IMR-90 (cell line): ENCODE data around the gene RXRG. TPM values are rescaled to one million over a fixed set of nuclear protein-coding genes. Genes with fewer than 3 reads are reported as not detected.

ENCODE experiments used
- ATAC-seq: fragments of 200-7000 bp; cut with Tn5 transposase; 2 replicates; pipeline ENCODE4 v1.9.1; 2020; ENCODE audit warnings: low read depth, mild to moderate bottlenecking, moderate library complexity
- BruUV-seq: library from RNA; stranded (reverse); fragments of 400-500 nt; replicated peaks from 2 replicates; lab custom pipeline; 2021; lab: Mats Ljungman, UMichigan
- CTCF ChIA-PET: fragments of 300-600 bp; formaldehyde crosslinking; extraction: SDS; loops from one replicate; lab custom pipeline; 2021; ENCODE audit warnings: antibody characterized with exemption; lab: Yijun Ruan, JAX
- POLR2A ChIA-PET: fragments of 300-600 bp; sonication (Branson Sonifier 250); formaldehyde crosslinking; loops from one replicate; lab custom pipeline; 2022; ENCODE audit warnings: antibody characterized with exemption; ENCODE audit not compliant: unreplicated experiment; lab: Charles Lee
- DNase-seq: peaks from one replicate; pipeline ENCODE4 v3.0.0; 2013
- H2AFZ ChIP-seq: replicated peaks from 2 replicates; pipeline ENCODE3; 2013; ENCODE audit warnings: low read length, mild to moderate bottlenecking; ENCODE audit not compliant: poor library complexity
- H2AK5ac ChIP-seq: 2 replicates; pipeline ENCODE4 v1.6.1; 2013; ENCODE audit warnings: low read depth, low read length, inconsistent platforms
- H2AK9ac ChIP-seq: replicated peaks from 2 replicates; pipeline ENCODE3; 2013; ENCODE audit warnings: mild to moderate bottlenecking, low read depth, low read length, moderate library complexity; ENCODE audit not compliant: poor library complexity
- H2BK120ac ChIP-seq: 2 replicates; pipeline ENCODE4 v1.6.1; 2013; ENCODE audit warnings: low read depth, low read length, inconsistent platforms
- H2BK15ac ChIP-seq: 3 replicates; pipeline ENCODE4 v1.6.1; 2013; ENCODE audit warnings: low read depth, low read length, inconsistent platforms
- H2BK20ac ChIP-seq: 2 replicates; pipeline ENCODE4 v1.6.1; 2013; ENCODE audit warnings: low read depth, mild to moderate bottlenecking, inconsistent platforms, low read length, moderate library complexity
- H2BK5ac ChIP-seq: 2 replicates; pipeline ENCODE4 v1.6.1; 2013; ENCODE audit warnings: mild to moderate bottlenecking, low read depth, low read length, inconsistent platforms; ENCODE audit not compliant: poor library complexity, severe bottlenecking
- H3K14ac ChIP-seq: replicated peaks from 2 replicates; pipeline ENCODE4 v1.6.1; 2013; ENCODE audit warnings: low read depth, low read length, inconsistent platforms
- H3K18ac ChIP-seq: 2 replicates; pipeline ENCODE4 v1.6.1; 2013; ENCODE audit warnings: low read depth, low read length, control low read depth
- H3K23ac ChIP-seq: 2 replicates; pipeline ENCODE4 v1.6.1; 2013; ENCODE audit warnings: low read depth, low read length, inconsistent platforms
- H3K27ac ChIP-seq: 2 replicates; pipeline ENCODE4 v1.5.1; 2013; ENCODE audit warnings: mild to moderate bottlenecking, control low read depth, low read length; ENCODE audit not compliant: insufficient read depth
- H3K27me3 ChIP-seq: 2 replicates; pipeline ENCODE4 v1.6.1; 2013; ENCODE audit warnings: low read length; ENCODE audit not compliant: control insufficient read depth, insufficient read depth
- H3K36me3 ChIP-seq: 2 replicates; pipeline ENCODE4 v1.6.1; 2013; ENCODE audit warnings: low read length, mixed read lengths; ENCODE audit not compliant: control insufficient read depth, insufficient read depth
- H3K4ac ChIP-seq: 2 replicates; pipeline ENCODE4 v1.6.1; 2013; ENCODE audit warnings: low read depth, low read length, inconsistent platforms
- H3K4me1 ChIP-seq: 2 replicates; pipeline ENCODE4 v1.6.1; 2013; ENCODE audit warnings: low read length, mixed read lengths; ENCODE audit not compliant: control insufficient read depth, insufficient read depth
- H3K4me2 ChIP-seq: 2 replicates; pipeline ENCODE4 v1.6.1; 2013; ENCODE audit warnings: low read depth, mild to moderate bottlenecking, control low read depth, low read length, moderate library complexity
- H3K4me3 ChIP-seq: 2 replicates; pipeline ENCODE4 v1.5.1; 2013; ENCODE audit warnings: low read depth, mild to moderate bottlenecking, control low read depth, low read length, moderate library complexity; ENCODE audit not compliant: insufficient read depth
- H3K56ac ChIP-seq: 2 replicates; pipeline ENCODE4 v1.6.1; 2013; ENCODE audit warnings: low read length, inconsistent platforms; ENCODE audit not compliant: insufficient read depth; ENCODE audit errors: extremely low read depth
- H3K79me1 ChIP-seq, 2 experiments: 2 replicates each; pipeline ENCODE4 v1.6.1; 2013; ENCODE audit warnings: low read length in 2 of 2, inconsistent platforms in 1 of 2, low read depth in 1 of 2
- H3K9ac ChIP-seq: 2 replicates; pipeline ENCODE4 v1.6.1; 2013; ENCODE audit warnings: low read depth, low read length, control low read depth
- H3K9me1 ChIP-seq: 2 replicates; pipeline ENCODE4 v1.6.1; 2013; ENCODE audit warnings: low read length, inconsistent platforms; ENCODE audit not compliant: insufficient read depth
- H3K9me3 ChIP-seq: 2 replicates; pipeline ENCODE4 v1.6.1; 2013; ENCODE audit warnings: low read length; ENCODE audit not compliant: control insufficient read depth, insufficient read depth
- H4K20me1 ChIP-seq: 2 replicates; pipeline ENCODE4 v1.6.1; 2013; ENCODE audit warnings: low read length, inconsistent platforms; ENCODE audit not compliant: insufficient read depth
- H4K5ac ChIP-seq: 2 replicates; pipeline ENCODE4 v1.6.1; 2013; ENCODE audit warnings: mild to moderate bottlenecking, low read depth, low read length, control low read depth
- H4K8ac ChIP-seq, 2 experiments: 2 replicates each; pipeline ENCODE4 v1.6.1; 2013; ENCODE audit warnings: low read depth in 2 of 2, low read length in 2 of 2, control low read depth in 1 of 2, inconsistent platforms in 1 of 2
- H4K91ac ChIP-seq: 2 replicates; pipeline ENCODE4 v1.6.1; 2013; ENCODE audit warnings: low read depth, low read length, inconsistent platforms; ENCODE audit not compliant: insufficient read depth
- BHLHE40 ChIP-seq: fragments of 150-350 bp; IDR thresholded peaks from 2 replicates; pipeline ENCODE4 v1.6.1; 2016; ENCODE audit warnings: mild to moderate bottlenecking, low read depth, low read length
- CEBPB ChIP-seq: IDR thresholded peaks from 2 replicates; pipeline ENCODE4 v1.6.1; 2012; ENCODE audit warnings: low read depth, low read length, improper control_type of control experiment
- CHD1 ChIP-seq: IDR thresholded peaks from 2 replicates; pipeline ENCODE4 v1.6.1; 2012; ENCODE audit warnings: low read depth, low read length, improper control_type of control experiment
- FOS ChIP-seq: fragments of 150-350 bp; IDR thresholded peaks from 2 replicates; pipeline ENCODE4 v1.6.1; 2016; ENCODE audit warnings: low read depth, low read length
- MAFK ChIP-seq: IDR thresholded peaks from 2 replicates; pipeline ENCODE4 v1.6.1; 2012; ENCODE audit warnings: low read depth, low read length, improper control_type of control experiment
- MXI1 ChIP-seq: IDR thresholded peaks from 2 replicates; pipeline ENCODE4 v1.6.1; 2012; ENCODE audit warnings: low read depth, mild to moderate bottlenecking, low read length, moderate library complexity, borderline replicate concordance
- NFE2L2 ChIP-seq: fragments of 150-350 bp; IDR thresholded peaks from 2 replicates; pipeline ENCODE4 v1.6.1; 2016; ENCODE audit warnings: low read depth, mild to moderate bottlenecking, low read length
- RAD21 ChIP-seq: IDR thresholded peaks from 2 replicates; pipeline ENCODE4 v1.6.1; 2012; ENCODE audit warnings: low read length, improper control_type of control experiment
- SMC3 ChIP-seq: fragments of 150-350 bp; IDR thresholded peaks from 2 replicates; pipeline ENCODE4 v1.6.1; 2016; ENCODE audit warnings: low read depth, mild to moderate bottlenecking, antibody characterized with exemption, low read length, moderate library complexity
- USF2 ChIP-seq: fragments of 150-350 bp; IDR thresholded peaks from 2 replicates; pipeline ENCODE4 v1.6.1; 2017; ENCODE audit warnings: mild to moderate bottlenecking, antibody characterized with exemption, low read length, low read depth
- WGBS, 2 experiments: methylation state at CpG; one replicate each; pipeline versions ENCODE4 v1.1.5 to v1.1.7; 2013; ENCODE audit warnings: missing lambda C conversion rate in 2 of 2; ENCODE audit not compliant: insufficient read length in 1 of 2; ENCODE audit errors: extremely low coverage in 2 of 2; 5-methylcytosine and 5-hydroxymethylcytosine counted together
- dilution Hi-C: fragments of 300-500 bp; cut with HindIII; formaldehyde crosslinking; loops from one replicate; pipeline ENCODE4 v1.14.3; 2018; ENCODE audit warnings: low sequenced_read_pairs; ENCODE audit not compliant: unreplicated experiment
- in situ Hi-C: fragments of 300-500 bp; cut with MboI; formaldehyde crosslinking; loops from 3 replicates; pipeline ENCODE4 v1.14.3; 2019; ENCODE audit warnings: low sequenced_read_pairs, inconsistent platforms, mixed read lengths
- intact Hi-C: fragments of 100-400 bp; cut with micrococcal nuclease; formaldehyde crosslinking; loops from 2 replicates; pipeline ENCODE4 v1.10.0; 2022
- polyA plus RNA-seq, 3 experiments: library from polyadenylated mRNA; depleted of rRNA; stranded (reverse); fragments of >200 nt; gene quantifications; 2 replicates each; pipeline ENCODE4 v1.2.3, GENCODE V29; 2012; ENCODE audit warnings: low replicate concordance in 1 of 3
- total RNA-seq: library from RNA; depleted of rRNA; stranded (reverse); fragments of >200 nt; gene quantifications from 2 replicates; pipeline ENCODE4 v1.2.3, GENCODE V29; 2012

The RXRG gene
- total and polyA plus RNA-seq, 2 of the 4 experiments (the other 2 are of a cell fraction) = not detected

- 25% methylated on average over 3 of the region's 3 CpGs; no CpG with 5 or more reads in 1 of the 2 experiments for WGBS, 2 experiments
- no peaks in the 10 kb centered on the region for H4K20me1 ChIP-seq
- H3K9me3 ChIP-seq = no peaks in the 10 kb centered on the region
- no peak overlapping the region for H3K4me2 ChIP-seq
- H2BK15ac ChIP-seq = no peak overlapping the region
- H3K27ac ChIP-seq = no peak overlapping the region
- DNase-seq (no peak), ATAC-seq (no peak)
- H2BK20ac ChIP-seq = no peak overlapping the region
- POLR2A ChIA-PET = no interaction called here
- H3K14ac ChIP-seq = no peak overlapping the region
- H2BK120ac ChIP-seq = no peak overlapping the region
- no peak overlapping the region for H4K8ac ChIP-seq
- no peaks in the 10 kb centered on the region for H3K9me1 ChIP-seq
- no peak overlapping the region for H2AFZ ChIP-seq
- no peak overlapping the region for H2BK5ac ChIP-seq
- intact Hi-C loops (no loop called here), in situ Hi-C loops (no loop called here), dilution Hi-C loops (no loop called here)
- no peak overlapping the region for H3K56ac ChIP-seq
- no TSS peak for BruUV-seq
- no peak overlapping the region for H3K4ac ChIP-seq
- no peak overlapping the region for H4K5ac ChIP-seq
- H3K79me1 ChIP-seq = no peaks in the 10 kb centered on the region
- TF ChIP-seq CHD1 (no peak), USF2 (no peak), MAFK (no peak), RAD21 (no peak), FOS (no peak), CEBPB (no peak), NFE2L2 (no peak), MXI1 (no peak), BHLHE40 (no peak), SMC3 (no peak)
- no peak overlapping the region for H2AK5ac ChIP-seq
- no peak overlapping the region for H2AK9ac ChIP-seq
- no peak overlapping the region for H3K23ac ChIP-seq
- CTCF ChIA-PET = no interaction called here
- no peak overlapping the region for H4K91ac ChIP-seq
- H3K4me1 ChIP-seq = no peaks in the 10 kb centered on the region
- no peak overlapping the region for H3K18ac ChIP-seq
- no peak overlapping the region for H3K4me3 ChIP-seq
- H3K27me3 ChIP-seq = no peaks in the 10 kb centered on the region
- no peak overlapping the region for H3K9ac ChIP-seq
- no peaks in the 10 kb centered on the region for H3K36me3 ChIP-seq
Measured at GRCh38 chr1:165455111-165455510, 10.2 kb upstream of the RXRG start.
